GM18508 (cell line): Measurements from ENCODE around the gene PIK3CD.
"Not testable (repeated sequence)": the region's sequence is repeated elsewhere in the genome, so short reads cannot be mapped to it uniquely, and the experiment has no call there.

Experiments used
- ATAC-seq: cut with Tn5 transposase; IDR thresholded peaks from one replicate; pipeline ENCODE4 v1.9.1; 2021; ENCODE audit warnings: moderate number of reproducible peaks; ENCODE audit not compliant: insufficient read depth, unreplicated experiment

Gene PIK3CD

GRCh38 chr1:9687120-9687873, 35.8 kb downstream of the PIK3CD start:
- ATAC-seq: no peak

DNA sequence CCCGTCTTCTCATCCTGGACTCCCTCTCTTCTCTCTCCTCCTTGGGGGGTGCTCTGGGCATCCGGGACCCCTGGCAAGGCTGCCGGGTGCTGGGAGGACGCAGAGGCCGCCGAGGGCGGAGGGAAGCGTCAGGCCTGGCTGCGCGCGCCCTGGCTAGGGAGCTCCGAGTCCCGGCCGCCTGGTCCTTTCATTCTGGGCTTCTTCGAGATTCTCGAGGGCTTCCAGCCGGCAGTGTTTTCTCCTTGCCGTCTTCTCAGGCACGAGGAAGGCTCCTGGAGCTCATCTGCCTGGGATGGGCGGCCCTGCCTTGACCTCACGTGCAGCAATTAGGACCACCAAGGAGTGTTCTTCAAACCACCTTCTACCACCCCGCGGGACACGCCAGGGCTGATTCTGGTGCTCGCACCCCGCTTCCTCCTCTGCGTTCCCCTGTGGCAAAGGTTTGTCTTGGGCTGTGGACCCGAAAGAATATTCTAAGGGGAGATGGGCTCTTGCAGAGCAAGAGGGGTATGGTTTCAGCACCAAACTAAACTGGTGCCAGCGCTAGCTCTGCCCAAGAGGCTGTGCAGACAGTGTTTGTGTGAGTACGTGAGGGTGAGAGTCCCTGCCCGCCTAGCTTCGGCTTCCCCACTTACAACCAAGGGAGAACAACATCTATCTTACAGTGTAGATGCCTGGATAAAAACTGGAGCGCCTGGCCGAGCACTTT, 36.5 kb downstream of the PIK3CD start:
- ATAC-seq: no peak

DNA sequence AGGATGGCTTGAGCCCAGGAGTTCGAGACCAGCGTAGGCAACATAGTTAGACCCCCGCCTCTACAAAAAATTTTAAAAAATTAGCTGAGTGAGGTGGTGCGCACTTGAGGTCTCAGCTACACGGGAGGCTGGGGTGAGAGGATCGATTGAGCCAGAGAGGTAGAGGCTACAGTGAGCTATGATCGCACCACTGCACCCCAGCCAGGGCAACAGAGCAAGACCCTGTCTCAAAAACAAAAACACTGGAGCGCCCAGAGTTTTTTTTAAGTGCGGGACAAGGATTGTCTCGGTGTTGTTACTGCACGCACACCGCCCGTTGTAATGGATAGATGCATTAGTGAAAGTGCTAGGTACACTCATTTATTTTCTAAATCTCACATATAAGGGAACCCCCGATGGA, 37.1 kb downstream of the PIK3CD start:
- no peak for ATAC-seq

DNA sequence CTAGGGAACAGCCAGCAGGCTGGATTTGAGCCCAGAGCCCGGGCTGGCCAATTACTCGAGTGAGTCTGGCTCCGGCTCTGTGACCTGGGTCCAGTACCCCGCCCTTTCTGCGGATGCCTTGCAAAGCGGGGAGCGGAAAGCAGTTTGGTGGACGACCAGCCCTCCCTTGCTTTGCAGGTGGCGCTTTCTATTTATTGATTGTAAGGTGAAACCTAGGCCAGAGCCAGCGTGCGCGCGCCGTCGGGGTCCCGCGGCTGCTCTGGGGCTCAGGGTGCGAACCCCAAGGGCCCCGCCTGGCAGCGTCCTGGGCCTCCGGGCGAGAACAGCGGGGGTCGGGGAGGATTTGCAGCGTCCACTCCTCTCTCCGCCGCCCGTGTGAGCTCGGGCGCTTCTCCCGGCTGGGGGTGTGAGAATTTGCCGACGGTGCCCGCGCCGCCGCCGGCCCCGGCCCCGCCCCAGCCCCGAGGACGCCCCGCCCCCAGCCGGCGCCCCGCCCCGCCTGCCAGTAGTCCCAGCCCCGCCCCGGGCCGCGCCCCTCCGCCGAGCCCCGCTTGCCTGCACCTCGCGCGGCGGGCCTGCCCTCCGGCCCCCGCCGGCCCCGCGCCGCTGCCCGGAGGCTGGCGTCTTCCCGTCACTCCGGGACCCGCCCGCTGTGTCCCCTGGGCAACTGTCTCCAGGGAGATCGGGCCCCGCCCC, 37.6 kb downstream of the PIK3CD start:
- no peak for ATAC-seq

- ATAC-seq: no peak
These were observed 38.4 kb downstream of the PIK3CD start for GRCh38 chr1:9689971-9690381.

GRCh38 chr1:9690440-9691107, 39.0 kb downstream of the PIK3CD start:
- no peak for ATAC-seq

- ATAC-seq: no peak
These were observed 39.5 kb downstream of the PIK3CD start for GRCh38 chr1:9691108-9691445.

- no peak for ATAC-seq
These were observed 40.2 kb downstream of the PIK3CD start for GRCh38 chr1:9691691-9692090.

DNA sequence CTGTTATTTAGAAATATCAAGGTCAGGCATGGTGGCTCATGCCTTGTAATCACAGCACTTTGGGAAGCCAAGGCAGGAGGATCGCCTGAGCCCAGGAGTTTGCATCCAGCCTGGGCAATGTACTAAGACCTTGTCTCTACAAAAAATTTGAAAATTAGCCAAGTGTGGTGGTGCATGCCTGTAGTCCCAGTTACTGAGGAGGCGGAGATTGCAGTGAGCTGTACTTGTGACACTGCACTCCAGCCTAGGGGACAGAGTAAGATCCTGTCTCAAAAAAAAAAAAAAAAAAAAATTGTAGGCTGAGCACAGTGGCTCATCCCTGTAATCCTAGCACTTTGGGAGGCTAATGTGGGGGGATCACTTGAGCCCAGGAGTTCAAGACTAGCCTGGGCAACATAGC, 45.3 kb downstream of the PIK3CD start:
- no peak for ATAC-seq

DNA sequence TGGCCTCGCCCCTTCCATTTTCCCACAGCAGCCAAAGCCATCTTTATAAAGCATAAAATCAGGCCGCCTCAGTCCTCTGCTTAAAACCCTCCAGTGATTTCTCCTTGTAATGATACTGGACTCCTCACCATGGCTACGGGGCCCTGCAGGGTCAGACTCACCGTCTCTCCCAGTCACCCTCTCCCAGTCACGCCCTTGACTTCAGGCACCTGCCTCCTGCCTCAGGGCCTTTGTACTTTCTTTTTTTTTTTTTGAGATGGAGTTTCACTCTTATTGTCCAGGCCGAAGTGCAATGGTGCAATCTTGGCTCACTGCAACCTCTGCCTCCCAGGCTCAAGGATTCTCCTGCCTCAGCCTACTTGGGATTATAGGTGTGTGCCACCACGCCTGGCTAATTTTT, 47.8 kb downstream of the PIK3CD start:
- no peak for ATAC-seq

- no peak for ATAC-seq
These were observed 48.8 kb downstream of the PIK3CD start for GRCh38 chr1:9700340-9700739.

GRCh38 chr1:9701665-9702064, 50.1 kb downstream of the PIK3CD start:
- no peak for ATAC-seq

DNA sequence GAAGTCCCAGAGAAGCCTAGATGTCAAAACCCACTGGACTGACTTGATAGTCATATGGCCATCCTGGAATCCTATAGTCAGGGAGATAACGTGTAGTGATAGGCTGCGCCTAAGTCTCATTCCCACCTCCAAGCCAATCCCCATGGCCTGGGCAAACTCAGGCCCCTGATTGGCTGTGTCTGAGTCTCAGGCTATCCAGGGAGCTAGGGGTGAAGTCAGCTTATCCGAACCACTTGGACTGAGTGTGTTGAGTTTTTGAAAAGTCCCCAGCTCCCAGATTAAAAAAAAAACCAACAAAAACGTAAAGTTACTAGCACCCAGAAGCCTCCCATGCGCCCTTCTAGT, 51.6 kb downstream of the PIK3CD start:
- no peak for ATAC-seq

- ATAC-seq: no peak
These were observed 52.1 kb downstream of the PIK3CD start for GRCh38 chr1:9703681-9704080.

- no peak for ATAC-seq
These were observed 54.0 kb downstream of the PIK3CD start for GRCh38 chr1:9705337-9706093.

DNA sequence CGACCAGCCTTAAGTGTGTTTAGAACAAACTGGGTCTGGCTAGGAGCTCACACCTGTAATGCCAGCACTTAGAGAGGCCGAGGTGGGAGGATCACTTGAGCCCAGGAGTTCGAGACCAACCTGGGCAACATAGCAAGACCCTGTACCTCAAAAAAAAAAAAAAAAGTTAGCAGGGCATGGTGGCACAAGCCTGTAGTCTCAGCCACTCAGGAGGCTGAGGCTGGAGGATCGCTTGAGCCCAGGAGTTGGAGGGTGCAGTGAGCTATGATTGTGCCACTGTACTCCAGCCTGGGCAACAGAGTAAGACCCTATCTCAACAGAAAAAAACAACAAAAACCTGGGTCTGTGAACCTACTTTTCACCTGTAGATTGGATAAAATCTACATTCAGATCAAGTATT, 54.6 kb downstream of the PIK3CD start:
- ATAC-seq: no peak

DNA sequence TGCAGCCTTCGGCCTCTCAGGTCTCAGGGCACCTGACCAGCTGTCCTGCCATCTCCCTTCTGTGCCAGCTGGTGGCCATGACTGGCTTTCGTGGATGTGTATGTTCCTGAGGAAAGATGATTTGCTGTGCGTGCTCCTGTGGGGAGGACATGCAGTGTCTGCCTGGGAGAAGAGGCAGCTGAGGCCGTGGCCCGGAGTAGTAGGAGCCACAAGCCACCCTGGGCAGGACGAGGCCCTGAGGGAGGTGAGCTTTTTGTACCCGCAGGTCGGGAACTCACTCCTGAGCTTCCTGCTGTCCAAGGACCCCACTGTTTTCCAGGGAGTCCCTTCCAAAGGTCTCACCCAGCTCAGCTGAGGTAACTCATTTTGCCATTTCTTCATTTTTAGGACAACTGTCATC, 58.5 kb downstream of the PIK3CD start:
- no peak for ATAC-seq

GRCh38 chr1:9711466-9712020, 60.0 kb downstream of the PIK3CD start:
- ATAC-seq: no peak

DNA sequence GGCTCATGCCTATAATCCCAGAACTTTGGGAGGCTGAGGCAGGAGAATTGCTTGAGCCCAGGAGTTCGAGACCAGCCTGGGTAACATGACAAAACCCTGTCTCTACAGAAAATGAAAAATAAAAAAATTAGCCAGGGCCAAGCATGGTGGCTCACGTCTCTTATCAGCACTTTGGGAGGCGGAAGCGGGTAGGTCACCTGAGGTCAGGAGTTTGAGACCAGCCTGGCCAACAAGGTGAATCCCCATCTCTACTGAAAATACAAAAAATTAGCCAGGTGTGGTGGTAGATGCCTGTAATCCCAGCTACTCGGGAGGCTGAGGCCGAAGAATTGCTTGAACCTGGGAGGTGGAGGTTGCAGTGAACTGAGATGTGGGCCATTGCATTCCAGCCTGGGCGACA, 61.2 kb downstream of the PIK3CD start:
- ATAC-seq: not testable (repeated sequence)

GRCh38 chr1:9714257-9714718, 62.8 kb downstream of the PIK3CD start:
- no peak for ATAC-seq
